DMS53 (cell line): Measurements from ENCODE around the gene NKX1-1.
"Not testable (repeated sequence)": the region's sequence is repeated elsewhere in the genome, so short reads cannot be mapped to it uniquely, and the experiment has no call there.

Experiments
- DNase-seq: peaks from one replicate; lab custom pipeline; 2025; lab: John Stamatoyannopoulos, UW

The NKX1-1 gene

GRCh38 chr4:1404573-1405253, 1.5 kb downstream of the NKX1-1 start:
- DNase-seq: no peak

- no peak for DNase-seq
Observed at GRCh38 chr4:1403591-1404572, 2.4 kb downstream of the NKX1-1 start.

- no peak for DNase-seq
Observed at GRCh38 chr4:1403177-1403583, 3.1 kb downstream of the NKX1-1 start.

GRCh38 chr4:1402516-1403091, 3.6 kb downstream of the NKX1-1 start:
- DNase-seq: no peak

GRCh38 chr4:1402021-1402515, 4.2 kb downstream of the NKX1-1 start:
- no peak for DNase-seq

- DNase-seq: no peak
Observed at GRCh38 chr4:1401409-1402020, 4.7 kb downstream of the NKX1-1 start.

- no peak for DNase-seq
Observed at GRCh38 chr4:1400831-1401408, 5.3 kb downstream of the NKX1-1 start.

- no peak for DNase-seq
Observed at GRCh38 chr4:1400191-1400805, 5.9 kb downstream of the NKX1-1 start.

GRCh38 chr4:1399508-1400190, 6.6 kb downstream of the NKX1-1 start:
- peak; percentile 39 for DNase-seq

- no peak for DNase-seq
Observed at GRCh38 chr4:1398681-1399507, 7.3 kb downstream of the NKX1-1 start.

- no peak for DNase-seq
Observed at GRCh38 chr4:1396806-1397455, 9.3 kb downstream of the NKX1-1 start.

GRCh38 chr4:1395941-1396805, 10.1 kb downstream of the NKX1-1 start:
- DNase-seq: no peak

- DNase-seq: not testable (repeated sequence)
Observed at GRCh38 chr4:1395389-1395820, 10.8 kb downstream of the NKX1-1 start.

- not testable (repeated sequence) for DNase-seq
Observed at GRCh38 chr4:1394554-1395388, 11.5 kb downstream of the NKX1-1 start.

GRCh38 chr4:1393866-1394265, 12.4 kb downstream of the NKX1-1 start:
- DNase-seq: no peak

GRCh38 chr4:1393363-1393762, 12.9 kb downstream of the NKX1-1 start:
- not testable (repeated sequence) for DNase-seq
